ENCODE measurements around the gene ENTHD1. TPM values are rescaled to one million over a fixed set of nuclear protein-coding genes. Genes with fewer than 3 reads are reported as not detected.
A peak's percentile ranks its signal among the peaks of the same experiment; 100 is the strongest.

Gene ENTHD1
- total and polyA plus RNA-seq, 8 donors, result 0.16 TPM; not detected in 7

DNA sequence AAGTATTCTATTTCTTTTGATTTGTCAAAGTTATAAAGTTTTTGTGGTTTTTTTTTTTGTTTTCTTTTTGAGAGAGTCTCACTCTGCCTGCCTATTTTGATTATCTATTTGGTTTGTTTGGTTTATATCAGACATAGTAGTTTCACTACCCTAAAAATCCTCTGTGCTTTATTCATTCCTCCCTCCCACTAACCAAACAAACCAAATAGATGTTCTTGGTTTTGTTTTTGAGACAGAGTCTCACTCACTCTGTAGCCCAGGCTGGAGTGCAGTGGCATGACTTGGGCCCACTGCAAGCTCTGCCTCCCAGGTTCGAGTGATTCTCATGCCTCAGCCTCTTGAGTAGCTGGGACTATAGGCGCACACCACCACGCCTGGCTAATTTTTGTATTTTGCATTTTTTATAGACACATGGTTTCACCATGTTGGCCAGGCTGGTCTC is 67.9 kb downstream of the ENTHD1 start:
- Histone ChIP-seq H3K27me3 (peaks cover 23 to 52% of the 10 kb centered on the region in 2 donors), H3K9me3 (no peaks in the 10 kb centered on the region), H3K4me3 (no peak overlapping the region), H3K4me1 (no peaks in the 10 kb centered on the region), H3K27ac (no peak overlapping the region), H3K36me3 (no peaks in the 10 kb centered on the region)
- intact Hi-C loops (cut with DNase I), result no loop called here
- TF ChIP-seq, protein P1, sequence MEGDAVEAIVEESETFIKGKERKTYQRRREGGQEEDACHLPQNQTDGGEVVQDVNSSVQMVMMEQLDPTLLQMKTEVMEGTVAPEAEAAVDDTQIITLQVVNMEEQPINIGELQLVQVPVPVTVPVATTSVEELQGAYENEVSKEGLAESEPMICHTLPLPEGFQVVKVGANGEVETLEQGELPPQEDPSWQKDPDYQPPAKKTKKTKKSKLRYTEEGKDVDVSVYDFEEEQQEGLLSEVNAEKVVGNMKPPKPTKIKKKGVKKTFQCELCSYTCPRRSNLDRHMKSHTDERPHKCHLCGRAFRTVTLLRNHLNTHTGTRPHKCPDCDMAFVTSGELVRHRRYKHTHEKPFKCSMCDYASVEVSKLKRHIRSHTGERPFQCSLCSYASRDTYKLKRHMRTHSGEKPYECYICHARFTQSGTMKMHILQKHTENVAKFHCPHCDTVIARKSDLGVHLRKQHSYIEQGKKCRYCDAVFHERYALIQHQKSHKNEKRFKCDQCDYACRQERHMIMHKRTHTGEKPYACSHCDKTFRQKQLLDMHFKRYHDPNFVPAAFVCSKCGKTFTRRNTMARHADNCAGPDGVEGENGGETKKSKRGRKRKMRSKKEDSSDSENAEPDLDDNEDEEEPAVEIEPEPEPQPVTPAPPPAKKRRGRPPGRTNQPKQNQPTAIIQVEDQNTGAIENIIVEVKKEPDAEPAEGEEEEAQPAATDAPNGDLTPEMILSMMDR (IDR thresholded peaks at IDR 0.05), result no peak
- no peak for DNase-seq
- no peak for ATAC-seq

DNA sequence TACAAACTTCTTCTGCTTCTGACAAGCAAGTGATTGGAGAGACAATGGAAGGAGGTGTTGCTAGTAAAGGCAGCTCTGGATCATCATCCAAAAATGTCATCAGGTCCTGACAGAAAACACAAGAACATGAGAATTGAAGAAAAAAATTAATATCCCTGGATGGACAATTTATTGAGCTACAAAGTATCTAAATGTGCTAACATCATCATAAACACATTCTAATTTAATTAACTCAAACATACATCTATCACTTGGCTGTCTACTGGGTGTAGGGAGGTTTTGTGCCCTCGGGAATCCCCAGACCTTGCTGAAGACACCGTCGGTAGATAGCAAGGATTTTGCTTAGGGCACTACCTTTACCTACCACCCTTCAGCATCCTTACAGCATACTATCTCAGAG is 72.6 kb downstream of the ENTHD1 start:
- no peak for DNase-seq

DNA sequence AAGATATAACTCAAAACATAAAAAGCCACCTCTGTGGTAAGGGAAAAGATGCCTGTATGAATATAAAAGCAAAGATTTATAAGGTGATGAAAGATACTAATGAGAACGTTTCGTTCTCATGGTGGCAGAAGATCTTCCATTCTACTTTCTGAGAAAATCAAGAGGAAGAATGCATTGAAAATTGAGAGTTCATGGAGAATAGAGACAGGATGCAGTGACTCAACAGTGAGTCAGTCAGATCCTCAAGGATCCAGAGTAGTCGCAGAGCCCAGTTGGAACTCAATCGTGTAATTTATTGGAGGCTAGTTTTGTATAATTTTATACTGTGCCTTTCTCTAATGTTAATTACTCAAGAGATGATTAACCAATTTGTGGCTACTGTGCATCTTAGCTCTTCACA is 73.3 kb downstream of the ENTHD1 start:
- ATAC-seq (peak; percentile 31), DNase-seq (no peak)
- H3K9me3 ChIP-seq, result no peaks in the 10 kb centered on the region
- H3K4me3 ChIP-seq, result no peak overlapping the region
- H3K27ac ChIP-seq, result no peak overlapping the region
- TF ChIP-seq, protein P1 (IDR thresholded peaks at IDR 0.05), result no peak
- intact Hi-C loops (cut with DNase I), result no loop called here
- H3K36me3 ChIP-seq, result no peaks in the 10 kb centered on the region
- H3K27me3 ChIP-seq, result peaks cover 5 to 19% of the 10 kb centered on the region in 2 donors
- H3K4me1 ChIP-seq, result no peaks in the 10 kb centered on the region

More for the DNA sequence above, 72.6 kb downstream of the ENTHD1 start:
- TF ChIP-seq, protein P1 (IDR thresholded peaks at IDR 0.05), result no peak
- H3K27ac ChIP-seq, result no peak overlapping the region
- no peak overlapping the region for H3K4me3 ChIP-seq
- H3K4me1 ChIP-seq, result no peaks in the 10 kb centered on the region
- H3K27me3 ChIP-seq, result peaks cover 5 to 22% of the 10 kb centered on the region in 2 donors
- intact Hi-C loops (cut with DNase I), result no loop called here
- H3K9me3 ChIP-seq, result no peaks in the 10 kb centered on the region
- no peak for ATAC-seq
- H3K36me3 ChIP-seq, result no peaks in the 10 kb centered on the region

DNA sequence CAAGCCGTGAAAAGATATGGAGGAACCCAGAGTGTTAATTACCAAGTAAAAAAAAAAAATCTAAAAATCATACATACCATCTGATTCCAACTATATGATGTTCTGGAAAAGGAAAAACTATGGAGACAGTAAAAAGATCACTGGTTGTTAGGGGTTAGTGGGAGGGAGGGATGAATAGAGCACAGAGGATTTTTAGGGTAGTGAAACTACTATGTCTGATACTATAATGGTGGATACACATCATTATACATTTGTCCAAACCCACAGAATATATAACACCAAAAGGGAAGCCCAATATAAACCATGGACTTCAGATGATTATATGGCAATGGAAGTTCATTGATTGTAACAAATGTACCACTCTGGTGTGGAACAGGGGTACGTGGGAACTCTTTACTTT is 74.1 kb downstream of the ENTHD1 start:
- no peaks in the 10 kb centered on the region for H3K4me1 ChIP-seq
- intact Hi-C loops (cut with DNase I), result no loop called here
- peaks cover 5 to 20% of the 10 kb centered on the region in 2 donors for H3K27me3 ChIP-seq
- H3K36me3 ChIP-seq, result no peaks in the 10 kb centered on the region
- TF ChIP-seq, protein P1 (IDR thresholded peaks at IDR 0.05), result no peak
- H3K4me3 ChIP-seq, result no peak overlapping the region
- H3K27ac ChIP-seq, result no peak overlapping the region
- no peak for ATAC-seq
- DNase-seq, result no peak
- H3K9me3 ChIP-seq, result no peaks in the 10 kb centered on the region

DNA sequence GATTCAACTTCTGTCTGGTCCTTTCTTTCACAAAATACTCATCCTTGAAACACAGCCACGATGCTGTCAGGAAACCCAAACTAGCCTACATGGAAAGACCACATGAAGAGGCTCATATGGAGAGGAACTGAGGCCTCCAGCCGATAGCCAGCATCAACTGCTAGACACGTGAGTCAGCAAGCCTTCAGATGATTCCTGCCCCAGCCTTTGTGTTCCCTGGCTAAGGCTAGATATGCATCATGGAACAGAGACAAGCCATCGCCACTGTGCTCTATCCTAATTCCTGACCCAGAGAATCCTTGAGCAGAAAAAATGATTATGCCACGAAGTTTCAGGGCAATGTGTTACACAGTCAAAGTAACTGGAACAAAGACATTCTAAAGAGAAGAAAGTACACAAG is 75.5 kb downstream of the ENTHD1 start:
- Histone ChIP-seq H3K27ac (no peak overlapping the region), H3K4me1 (no peaks in the 10 kb centered on the region), H3K27me3 (peaks cover 5 to 26% of the 10 kb centered on the region in 2 donors), H3K4me3 (no peak overlapping the region), H3K9me3 (no peaks in the 10 kb centered on the region), H3K36me3 (no peaks in the 10 kb centered on the region)
- ATAC-seq, result no peak
- TF ChIP-seq, protein P1 (IDR thresholded peaks at IDR 0.05), result no peak
- DNase-seq, result no peak
- intact Hi-C loops (cut with DNase I), result no loop called here
